DOHH2 (cell line): ENCODE data around the gene PRDM16.

Experiments
- H3F3A ChIP-seq: fragments of 200-600 bp; sonication (generic), shearing (Covaris generic); 2 replicates; pipeline ENCODE4 v1.6.0; 2016; ENCODE audit warnings: antibody characterized with exemption, mild to moderate bottlenecking; ENCODE audit not compliant: control insufficient read depth, insufficient read depth
- H3K27ac ChIP-seq: fragments of 200-600 bp; sonication (generic); 2 replicates; pipeline ENCODE4 v1.5.1; 2014; ENCODE audit warnings: low read depth, mild to moderate bottlenecking, low read length, moderate library complexity
- H3K27me3 ChIP-seq: fragments of 200-600 bp; sonication (generic); 2 replicates; pipeline ENCODE4 v1.6.1; 2014; ENCODE audit warnings: mild to moderate bottlenecking, low read length, mixed read lengths; ENCODE audit not compliant: control insufficient read depth
- H3K36me3 ChIP-seq: fragments of 200-600 bp; sonication (generic); 2 replicates; pipeline ENCODE4 v1.6.1; 2014; ENCODE audit warnings: mild to moderate bottlenecking, low read length, moderate library complexity, mixed read lengths; ENCODE audit not compliant: control insufficient read depth
- H3K4me1 ChIP-seq: fragments of 200-600 bp; sonication (generic); 2 replicates; pipeline ENCODE4 v1.6.1; 2014; ENCODE audit warnings: mild to moderate bottlenecking, low read length, mixed read lengths; ENCODE audit not compliant: control insufficient read depth
- H3K4me2 ChIP-seq: fragments of 200-600 bp; sonication (generic); 2 replicates; pipeline ENCODE4 v1.6.0; 2014; ENCODE audit warnings: mild to moderate bottlenecking, low read length, moderate library complexity
- H3K4me3 ChIP-seq: fragments of 200-600 bp; sonication (generic); 2 replicates; pipeline ENCODE4 v1.5.1; 2014; ENCODE audit warnings: mild to moderate bottlenecking, low read length, mixed read lengths
- H3K79me2 ChIP-seq: fragments of 200-600 bp; sonication (generic); 2 replicates; pipeline ENCODE4 v1.6.1; 2014; ENCODE audit warnings: mild to moderate bottlenecking, low read length, mixed read lengths; ENCODE audit not compliant: control insufficient read depth
- H3K9me2 ChIP-seq: fragments of 200-600 bp; sonication (generic); replicated peaks from 2 replicates; pipeline ENCODE4 v1.6.1; 2014; ENCODE audit warnings: mild to moderate bottlenecking, low read length, mixed read lengths; ENCODE audit not compliant: control insufficient read depth
- H3K9me3 ChIP-seq: fragments of 200-600 bp; sonication (generic); 2 replicates; pipeline ENCODE4 v1.6.1; 2014; ENCODE audit warnings: antibody characterized with exemption, low read length, mixed read lengths; ENCODE audit not compliant: control insufficient read depth, insufficient read depth
- H4K20me1 ChIP-seq: fragments of 200-600 bp; sonication (generic); 2 replicates; pipeline ENCODE4 v1.6.0; 2014; ENCODE audit warnings: low read depth, mild to moderate bottlenecking, antibody characterized with exemption, low read length, moderate library complexity; ENCODE audit not compliant: control insufficient read depth, insufficient read depth
- EZH2phosphoT487 ChIP-seq: fragments of 200-600 bp; sonication (generic); IDR thresholded peaks from 2 replicates; pipeline ENCODE4 v1.6.1; 2017; ENCODE audit warnings: borderline replicate concordance, mild to moderate bottlenecking, antibody characterized with exemption, low read length, moderate library complexity, mixed read lengths
- TF ChIP-seq, protein P1 (sequence below): fragments of 200-600 bp; sonication (generic); IDR thresholded peaks from one replicate; pipeline ENCODE4 v1.5.1; 2014; ENCODE audit warnings: antibody characterized with exemption, mild to moderate bottlenecking, low read depth, low read length; ENCODE audit not compliant: poor library complexity, severe bottlenecking

PRDM16 gene

DNA sequence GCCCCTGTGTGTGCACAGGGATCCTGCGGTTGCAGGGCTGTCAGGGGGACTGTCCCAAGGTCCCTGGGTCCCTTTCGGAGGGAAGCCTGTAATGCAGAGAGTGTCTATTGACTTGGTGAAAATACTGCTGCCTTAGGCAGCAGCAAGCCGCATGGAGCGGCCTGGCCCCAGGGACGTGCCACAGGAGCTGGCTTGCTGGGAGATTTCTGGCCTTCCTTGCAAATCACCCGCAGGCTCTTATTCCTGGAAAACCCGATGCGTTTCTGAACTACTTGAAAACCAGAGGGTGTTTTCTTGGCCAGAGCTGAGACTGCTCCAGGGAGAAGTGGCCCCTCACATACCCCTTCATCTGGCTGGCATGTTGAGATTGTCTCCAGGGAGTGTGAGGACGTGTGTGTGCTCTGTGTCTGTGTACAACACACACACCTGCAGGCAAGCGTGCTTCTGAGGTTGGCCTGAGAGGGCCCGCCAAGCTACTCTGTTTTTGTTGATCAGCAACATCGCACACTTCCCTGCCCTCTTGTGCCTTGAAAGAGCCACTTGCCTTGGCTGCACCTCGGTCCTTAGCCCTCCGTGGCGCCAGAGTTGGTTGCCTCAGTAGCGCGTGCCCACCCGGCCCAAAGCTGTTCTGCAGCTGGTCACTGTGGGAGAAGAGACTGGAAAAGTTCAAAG, 10.5 kb downstream of the PRDM16 start:
- Histone ChIP-seq H4K20me1 (no peaks in the 10 kb centered on the region), H3K79me2 (no peaks in the 10 kb centered on the region), H3F3A (no peaks in the 10 kb centered on the region), H3K27ac (no peak overlapping the region), H3K9me3 (no peaks in the 10 kb centered on the region), H3K36me3 (no peaks in the 10 kb centered on the region), H3K4me2 (no peak overlapping the region), H3K4me1 (no peaks in the 10 kb centered on the region), H3K4me3 (no peak overlapping the region), H3K27me3 (no peaks in the 10 kb centered on the region), H3K9me2 (no peaks in the 10 kb centered on the region)
- no peak for TF ChIP-seq EZH2phosphoT487
- TF ChIP-seq, protein P1, sequence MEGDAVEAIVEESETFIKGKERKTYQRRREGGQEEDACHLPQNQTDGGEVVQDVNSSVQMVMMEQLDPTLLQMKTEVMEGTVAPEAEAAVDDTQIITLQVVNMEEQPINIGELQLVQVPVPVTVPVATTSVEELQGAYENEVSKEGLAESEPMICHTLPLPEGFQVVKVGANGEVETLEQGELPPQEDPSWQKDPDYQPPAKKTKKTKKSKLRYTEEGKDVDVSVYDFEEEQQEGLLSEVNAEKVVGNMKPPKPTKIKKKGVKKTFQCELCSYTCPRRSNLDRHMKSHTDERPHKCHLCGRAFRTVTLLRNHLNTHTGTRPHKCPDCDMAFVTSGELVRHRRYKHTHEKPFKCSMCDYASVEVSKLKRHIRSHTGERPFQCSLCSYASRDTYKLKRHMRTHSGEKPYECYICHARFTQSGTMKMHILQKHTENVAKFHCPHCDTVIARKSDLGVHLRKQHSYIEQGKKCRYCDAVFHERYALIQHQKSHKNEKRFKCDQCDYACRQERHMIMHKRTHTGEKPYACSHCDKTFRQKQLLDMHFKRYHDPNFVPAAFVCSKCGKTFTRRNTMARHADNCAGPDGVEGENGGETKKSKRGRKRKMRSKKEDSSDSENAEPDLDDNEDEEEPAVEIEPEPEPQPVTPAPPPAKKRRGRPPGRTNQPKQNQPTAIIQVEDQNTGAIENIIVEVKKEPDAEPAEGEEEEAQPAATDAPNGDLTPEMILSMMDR: no peak

DNA sequence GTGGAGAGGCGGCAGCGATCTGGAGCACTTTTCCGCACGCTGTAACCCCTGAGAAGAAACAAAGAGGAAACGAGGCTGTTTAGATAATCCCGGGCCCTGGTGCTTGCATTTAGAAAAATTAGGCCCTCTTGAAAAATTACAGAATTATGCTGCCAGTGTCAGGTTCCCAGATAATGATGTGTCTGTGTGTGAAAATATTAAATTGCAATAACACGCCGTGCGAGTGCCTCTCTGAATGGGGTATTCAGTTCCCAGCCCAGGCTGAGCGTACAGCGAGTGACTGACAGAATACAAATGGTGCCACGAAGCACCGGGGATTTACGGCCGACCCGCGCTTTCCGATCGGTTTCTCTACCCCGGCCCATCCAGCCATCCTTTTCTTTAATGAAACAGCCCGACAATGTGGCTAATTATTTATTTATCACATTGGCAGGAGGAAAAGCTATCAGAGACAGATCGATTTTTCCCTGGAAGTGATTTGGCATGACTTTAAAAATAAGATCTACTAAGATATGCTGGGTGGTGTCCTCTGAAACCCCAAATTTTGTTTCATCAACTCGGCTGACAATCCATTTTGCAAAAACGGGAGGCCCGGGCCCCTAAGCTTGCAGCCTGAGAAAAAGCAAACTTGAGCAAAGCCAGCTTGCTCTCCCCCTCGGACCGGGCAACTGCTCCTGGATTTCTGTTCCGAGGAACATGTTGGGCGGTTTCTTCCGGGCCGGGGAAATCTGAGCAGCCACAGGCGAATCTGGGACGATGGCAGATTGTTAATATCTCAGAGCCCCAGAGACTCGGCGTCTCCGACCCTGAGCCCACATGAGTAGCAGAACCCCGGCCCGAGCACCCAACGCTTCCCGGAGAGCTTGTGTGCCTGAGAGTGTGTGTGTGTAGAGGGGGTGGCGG, 11.3 kb downstream of the PRDM16 start:
- Histone ChIP-seq H3K27ac (no peak overlapping the region), H3K4me2 (no peak overlapping the region), H3K9me2 (no peaks in the 10 kb centered on the region), H4K20me1 (no peaks in the 10 kb centered on the region), H3K79me2 (no peaks in the 10 kb centered on the region), H3K4me3 (no peak overlapping the region), H3K27me3 (no peaks in the 10 kb centered on the region), H3K9me3 (no peaks in the 10 kb centered on the region), H3F3A (no peaks in the 10 kb centered on the region), H3K4me1 (no peaks in the 10 kb centered on the region), H3K36me3 (no peaks in the 10 kb centered on the region)
- TF ChIP-seq, protein P1: no peak
- no peak for TF ChIP-seq EZH2phosphoT487

DNA sequence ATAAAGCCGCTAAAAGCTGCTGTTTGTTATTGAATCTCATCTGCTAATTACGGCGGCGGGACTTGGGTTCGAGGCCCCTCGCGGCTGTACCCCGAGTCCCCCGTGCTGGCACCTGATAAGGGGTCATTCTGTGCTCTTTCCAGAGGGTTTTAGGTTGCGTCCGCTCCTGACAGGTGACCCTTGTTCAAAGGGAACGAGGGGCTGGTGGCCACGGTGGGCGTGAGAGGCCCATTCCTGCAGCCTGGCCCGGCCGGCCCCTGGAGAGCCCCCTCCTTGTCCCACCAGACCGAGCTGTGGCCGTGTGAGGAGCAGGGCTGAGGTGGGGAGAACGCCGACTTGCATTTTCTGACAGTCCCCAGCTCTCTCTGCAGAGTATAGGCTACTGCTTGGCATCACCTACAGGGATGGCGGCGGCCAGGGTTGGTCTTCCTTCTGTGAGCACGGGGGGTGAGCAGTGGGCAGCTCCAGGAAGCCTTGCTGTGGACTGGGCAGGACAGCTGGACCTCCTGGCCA, 12.2 kb downstream of the PRDM16 start:
- Histone ChIP-seq H3F3A (no peaks in the 10 kb centered on the region), H3K4me2 (no peak overlapping the region), H3K79me2 (no peaks in the 10 kb centered on the region), H3K9me3 (no peaks in the 10 kb centered on the region), H3K9me2 (no peaks in the 10 kb centered on the region), H3K36me3 (no peaks in the 10 kb centered on the region), H3K4me1 (no peaks in the 10 kb centered on the region), H3K4me3 (no peak overlapping the region), H3K27me3 (no peaks in the 10 kb centered on the region), H4K20me1 (no peaks in the 10 kb centered on the region), H3K27ac (no peak overlapping the region)
- TF ChIP-seq, protein P1: no peak
